Kidney capillary endothelial cell (primary cell): ENCODE data around the gene ORAI1.
"Not testable (repeated sequence)": the region's sequence is repeated elsewhere in the genome, so short reads cannot be mapped to it uniquely, and the experiment has no call there.

Source experiments
- DNase-seq: peaks from one replicate; pipeline ENCODE4 v3.0.0-alpha.2; 2018; ENCODE audit warnings: low spot score

Gene ORAI1

DNA sequence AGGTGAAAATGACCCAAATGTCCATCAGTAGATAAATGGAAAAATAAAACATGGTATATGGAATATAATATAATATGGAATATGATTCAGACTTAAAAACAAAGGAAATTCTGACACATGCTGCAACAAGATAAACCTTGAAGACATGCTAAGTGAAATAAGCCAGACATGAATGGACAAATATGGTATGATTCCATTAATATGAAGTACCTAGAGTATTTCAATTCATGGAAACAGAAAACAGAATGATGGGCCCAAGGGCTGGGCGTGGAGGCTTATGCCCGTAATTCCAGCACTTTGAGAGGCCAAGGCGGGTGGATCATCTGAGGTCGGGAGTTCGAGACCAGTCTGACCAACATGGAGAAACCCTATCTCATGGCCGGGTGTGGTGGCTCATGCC, 22.7 kb upstream of the ORAI1 start:
- no peak for DNase-seq

DNA sequence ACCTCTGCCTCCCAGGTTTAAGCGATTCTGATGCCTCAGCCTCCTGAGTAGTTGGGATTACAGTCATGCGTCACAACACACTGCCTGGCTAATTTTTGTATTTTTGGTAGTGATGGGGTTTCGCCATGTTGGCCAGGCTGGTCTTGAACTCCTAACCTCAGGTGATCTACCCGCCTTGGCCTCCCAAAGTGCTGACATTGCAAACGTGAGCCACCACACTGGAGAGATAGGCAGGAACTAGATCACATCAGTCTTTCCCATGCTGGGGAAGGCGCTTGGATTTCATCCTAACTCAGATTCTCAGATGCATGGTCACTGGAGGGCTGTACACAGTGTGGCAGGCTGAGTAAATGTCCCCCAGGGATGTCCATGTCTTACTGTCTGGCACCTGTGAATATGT, 18.0 kb upstream of the ORAI1 start:
- DNase-seq: no peak

DNA sequence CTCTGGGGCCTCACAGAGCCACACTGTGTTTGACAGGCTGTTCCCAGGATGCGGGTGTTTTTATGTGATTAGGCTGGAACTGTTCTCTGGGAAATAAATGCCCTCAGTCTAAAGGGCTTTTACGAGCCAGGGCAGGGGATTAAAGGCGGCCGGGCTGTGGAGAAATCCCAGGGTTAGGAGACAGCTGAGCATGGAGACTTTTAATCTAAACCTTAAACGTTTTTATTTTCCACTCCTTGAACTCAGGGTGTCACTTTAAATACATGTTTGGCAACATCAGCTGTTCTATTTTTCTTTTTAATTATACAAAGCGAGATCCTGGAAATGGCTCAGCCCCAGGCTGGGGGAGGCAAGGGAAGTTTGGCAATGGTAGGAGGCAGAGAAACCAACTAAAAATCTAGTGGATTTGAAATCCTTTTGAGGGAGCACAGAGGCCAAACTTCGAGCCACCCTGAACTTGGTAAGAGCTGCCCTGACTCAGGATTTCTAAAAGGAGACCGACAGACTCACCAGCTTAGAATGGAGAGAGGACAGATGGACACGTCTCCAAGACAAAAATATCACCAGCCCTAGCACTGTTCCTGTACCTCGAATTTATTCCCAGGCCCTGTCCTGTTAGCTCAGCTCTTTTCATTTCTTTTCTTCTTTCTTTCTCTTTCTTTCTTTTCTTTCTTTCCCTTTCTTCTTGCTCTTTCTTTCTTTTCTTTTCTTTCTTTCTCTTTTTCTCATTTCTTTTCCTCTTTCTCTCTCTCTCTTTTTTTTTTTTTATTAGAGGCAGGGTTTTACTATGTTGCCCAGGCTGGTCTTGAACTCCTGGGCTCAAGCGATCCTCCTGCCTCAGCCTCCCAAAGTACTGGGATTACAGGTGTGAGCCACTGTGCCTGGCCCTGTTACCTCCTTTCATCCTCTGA, 15.8 kb upstream of the ORAI1 start:
- DNase-seq: no peak

DNA sequence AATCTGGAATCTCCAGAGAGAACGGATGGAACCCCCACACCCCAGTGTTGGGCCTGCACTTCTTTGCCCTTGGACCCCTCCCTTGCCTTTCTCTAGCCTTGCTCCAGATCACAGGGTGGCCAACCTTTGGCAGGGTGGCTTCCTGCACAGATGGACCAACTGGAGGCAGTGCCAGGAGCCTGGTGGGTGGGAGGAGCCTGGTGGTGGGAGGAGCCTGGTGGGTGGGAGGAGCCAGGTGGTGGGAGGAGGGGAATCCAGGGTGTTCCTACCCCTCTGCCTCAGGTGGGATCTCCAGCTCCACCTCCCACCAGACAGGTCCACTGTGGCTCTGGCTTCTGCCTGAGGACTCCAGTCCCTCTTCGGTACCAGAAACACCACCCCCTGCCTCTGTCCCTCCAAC, 15.0 kb upstream of the ORAI1 start:
- no peak for DNase-seq

DNA sequence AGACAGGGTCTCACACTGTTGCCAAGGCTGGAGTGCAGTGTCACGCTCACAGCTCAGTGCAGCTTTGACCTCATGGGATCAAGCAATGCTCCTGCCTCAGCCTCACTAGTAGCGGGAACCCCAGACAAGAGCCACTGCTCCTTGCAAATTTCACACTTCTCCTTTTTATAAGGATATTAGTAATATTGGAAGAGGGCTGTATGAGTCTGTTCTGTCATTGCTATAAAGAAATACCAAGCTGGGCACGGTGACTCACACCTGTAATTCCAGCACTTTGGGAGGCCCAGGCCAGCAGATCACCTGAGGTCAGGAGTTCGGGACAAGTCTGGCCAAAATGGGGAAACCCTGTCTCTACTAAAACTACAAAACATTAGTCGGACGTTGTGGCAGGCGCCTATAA, 12.9 kb upstream of the ORAI1 start:
- DNase-seq: no peak

DNA sequence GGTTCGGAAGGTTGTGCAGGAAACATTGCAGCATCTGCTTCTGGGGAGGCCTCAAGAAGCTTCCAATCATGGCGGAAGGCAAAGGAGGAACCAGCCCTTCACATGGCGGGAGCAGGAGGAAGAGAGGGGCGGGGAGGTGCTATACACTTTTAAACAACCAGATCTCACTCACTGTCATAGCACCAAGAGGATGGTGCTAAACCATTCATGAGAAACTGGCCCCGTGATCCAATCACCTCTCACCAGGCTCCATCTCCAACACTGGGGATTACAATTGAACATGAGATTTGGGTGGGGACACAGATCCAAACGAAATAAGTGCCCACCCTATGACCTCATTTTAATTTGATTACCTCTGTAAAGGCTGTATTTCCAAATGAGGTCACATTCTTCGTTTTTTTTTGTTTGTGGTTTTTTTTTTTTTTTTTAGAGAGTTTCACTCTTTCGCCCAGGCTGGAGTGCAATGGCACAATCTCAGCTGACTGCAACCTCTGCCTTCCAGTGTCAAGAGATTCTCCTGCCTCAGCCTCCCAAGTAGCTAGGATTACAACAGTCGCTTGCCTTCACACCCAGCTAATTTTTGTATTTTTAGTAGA, 11.4 kb upstream of the ORAI1 start:
- no peak for DNase-seq

DNA sequence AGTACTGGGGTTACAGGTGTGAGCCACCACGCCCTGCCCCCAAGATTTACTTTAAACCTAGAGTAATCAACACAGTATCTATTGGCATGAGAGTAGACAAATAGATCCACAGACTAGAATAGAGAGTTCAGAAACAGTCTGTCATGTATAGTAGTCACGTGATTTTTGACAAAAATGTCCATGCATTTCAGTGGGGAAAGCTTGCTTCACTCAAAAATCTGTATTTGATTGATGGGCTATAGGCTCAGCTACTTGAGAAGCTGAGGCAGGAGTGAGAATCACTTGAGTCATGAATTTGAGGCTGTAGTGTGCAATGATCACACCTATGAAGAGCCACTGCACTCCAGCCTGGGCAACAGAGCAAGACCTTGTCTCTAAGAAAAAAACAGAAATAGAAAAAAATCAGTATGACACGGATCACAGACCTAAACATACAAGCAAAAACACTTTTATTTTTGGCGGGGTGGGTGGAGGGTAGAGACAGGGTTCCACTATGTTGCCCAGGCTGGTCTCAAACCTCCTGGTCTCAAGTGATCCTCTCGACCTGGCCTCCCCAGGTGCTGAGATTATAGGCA, 7.6 kb upstream of the ORAI1 start:
- DNase-seq: no peak

DNA sequence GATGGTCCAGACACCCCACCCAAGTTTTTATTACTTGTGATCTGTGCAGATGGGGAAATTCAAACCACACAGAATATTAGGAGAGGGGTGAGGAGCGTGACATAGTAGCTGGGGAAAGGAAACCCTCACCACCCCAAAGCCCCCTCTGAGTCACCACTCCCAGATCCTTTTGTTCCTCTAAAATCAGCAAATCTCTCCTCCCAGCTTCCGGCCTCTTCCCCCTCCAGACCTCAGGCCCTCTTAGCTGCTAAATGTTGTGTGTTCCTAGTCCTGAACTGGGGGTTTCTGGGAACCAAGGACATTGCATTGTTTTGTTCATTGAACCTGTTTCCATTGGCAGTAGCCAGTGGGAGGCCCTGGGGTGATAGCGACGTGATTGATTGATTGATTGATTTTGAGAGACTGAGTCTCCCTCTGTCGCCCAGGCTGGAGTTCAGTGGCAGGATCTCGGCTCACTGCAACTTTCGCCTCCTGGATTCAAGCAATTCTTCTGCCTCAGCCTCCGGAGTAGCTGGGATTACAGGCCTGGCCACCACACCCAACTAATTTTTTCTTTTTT, 5.9 kb upstream of the ORAI1 start:
- DNase-seq: no peak

DNA sequence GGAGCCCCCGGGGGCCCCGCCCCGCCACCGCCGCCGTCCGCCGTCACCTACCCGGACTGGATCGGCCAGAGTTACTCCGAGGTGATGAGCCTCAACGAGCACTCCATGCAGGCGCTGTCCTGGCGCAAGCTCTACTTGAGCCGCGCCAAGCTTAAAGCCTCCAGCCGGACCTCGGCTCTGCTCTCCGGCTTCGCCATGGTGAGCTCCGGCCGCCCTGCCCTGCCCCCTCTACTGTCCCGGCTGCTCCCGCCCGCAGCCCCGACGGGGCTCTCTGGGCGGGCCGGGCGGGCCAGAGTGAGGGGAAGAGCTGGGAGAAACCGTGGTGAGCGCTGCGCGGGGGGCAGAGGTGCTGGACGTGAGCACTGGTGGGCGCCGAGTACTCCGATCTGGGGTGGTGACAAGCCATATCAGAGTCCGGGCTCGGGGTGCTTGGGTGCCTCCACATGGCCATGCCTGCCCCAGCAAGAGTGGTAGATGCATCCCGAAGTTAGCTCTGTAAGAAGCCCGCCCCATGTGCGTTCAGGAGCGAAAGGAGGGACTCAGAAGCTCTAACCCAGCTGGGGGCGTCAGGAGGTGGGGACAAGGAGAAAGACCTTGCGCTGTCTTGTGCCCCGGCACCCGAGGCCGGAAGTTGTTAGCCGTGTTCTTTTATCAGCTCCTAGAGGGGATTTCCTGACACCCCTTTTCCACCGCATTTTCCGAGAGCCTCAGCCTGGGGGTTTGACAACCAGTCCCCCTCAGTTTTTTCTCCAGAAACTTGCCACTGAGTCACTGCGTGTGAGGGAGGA, 717 bp downstream of the ORAI1 start:
- peak; percentile 51 for DNase-seq

DNA sequence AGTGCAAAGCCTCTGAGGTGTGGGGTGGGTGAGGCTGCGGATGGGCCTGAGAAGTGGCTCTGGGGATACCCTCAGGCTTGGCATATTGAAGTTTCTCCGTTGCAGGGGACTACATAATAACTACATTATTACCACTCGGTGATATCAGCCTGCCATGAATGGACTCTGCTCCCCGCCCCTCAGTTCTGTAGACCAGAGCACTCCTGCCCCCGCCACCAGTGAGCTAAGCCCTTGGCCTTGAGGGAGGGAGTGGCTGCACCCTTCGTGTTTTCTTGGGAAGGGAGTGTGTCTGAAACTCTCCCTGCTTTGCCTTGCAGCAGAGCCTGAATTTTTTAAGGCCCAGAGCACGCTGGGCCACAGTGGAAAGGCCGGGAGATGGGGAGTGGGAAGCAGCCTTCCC, 1.7 kb downstream of the ORAI1 start:
- no peak for DNase-seq

DNA sequence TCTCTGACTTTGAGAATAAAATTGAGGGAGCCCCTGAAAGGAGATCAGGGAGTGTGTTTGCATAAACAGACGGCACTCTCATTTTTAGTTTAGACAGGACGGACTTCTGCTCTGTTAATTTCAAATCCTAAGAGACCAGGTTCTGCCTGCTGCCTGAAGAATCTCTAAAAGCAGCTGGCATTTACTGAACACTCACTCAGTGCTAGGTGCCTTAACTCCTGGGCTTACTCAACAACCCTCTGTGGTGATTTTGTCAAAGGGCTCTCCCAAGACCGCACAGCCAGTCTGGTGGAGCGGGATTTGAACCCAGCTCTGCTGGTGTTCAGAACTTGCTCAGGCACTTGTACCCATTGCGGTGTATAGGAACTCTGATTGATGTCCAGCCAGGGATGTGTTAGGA, 2.2 kb downstream of the ORAI1 start:
- DNase-seq: no peak

DNA sequence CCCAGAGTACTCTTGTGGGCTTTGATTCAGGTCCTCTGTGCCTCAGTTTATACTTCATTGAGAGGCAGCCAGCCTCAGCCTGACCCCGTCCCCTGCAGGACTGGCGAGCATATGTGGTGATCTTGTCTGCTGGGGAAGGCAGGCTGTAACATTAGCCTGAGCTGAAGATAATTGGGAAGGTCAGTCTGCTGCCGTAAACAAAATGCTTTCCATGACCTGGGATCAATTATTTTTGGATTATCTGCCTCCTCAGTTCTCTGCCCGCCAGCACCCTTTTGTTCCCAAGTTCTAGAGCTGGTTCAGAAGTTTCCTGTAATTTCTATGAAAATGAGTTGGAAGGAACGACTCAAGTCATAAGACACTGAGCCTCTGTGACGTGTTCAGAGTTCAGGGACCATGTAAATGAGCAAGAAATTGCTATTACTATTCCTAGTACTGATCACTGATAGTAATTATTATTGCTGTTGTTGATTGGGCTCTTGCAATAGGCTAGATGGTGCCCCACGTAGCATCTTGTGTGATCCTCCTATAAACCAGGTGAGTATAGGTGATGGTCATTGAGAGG, 4.5 kb downstream of the ORAI1 start:
- DNase-seq: no peak

DNA sequence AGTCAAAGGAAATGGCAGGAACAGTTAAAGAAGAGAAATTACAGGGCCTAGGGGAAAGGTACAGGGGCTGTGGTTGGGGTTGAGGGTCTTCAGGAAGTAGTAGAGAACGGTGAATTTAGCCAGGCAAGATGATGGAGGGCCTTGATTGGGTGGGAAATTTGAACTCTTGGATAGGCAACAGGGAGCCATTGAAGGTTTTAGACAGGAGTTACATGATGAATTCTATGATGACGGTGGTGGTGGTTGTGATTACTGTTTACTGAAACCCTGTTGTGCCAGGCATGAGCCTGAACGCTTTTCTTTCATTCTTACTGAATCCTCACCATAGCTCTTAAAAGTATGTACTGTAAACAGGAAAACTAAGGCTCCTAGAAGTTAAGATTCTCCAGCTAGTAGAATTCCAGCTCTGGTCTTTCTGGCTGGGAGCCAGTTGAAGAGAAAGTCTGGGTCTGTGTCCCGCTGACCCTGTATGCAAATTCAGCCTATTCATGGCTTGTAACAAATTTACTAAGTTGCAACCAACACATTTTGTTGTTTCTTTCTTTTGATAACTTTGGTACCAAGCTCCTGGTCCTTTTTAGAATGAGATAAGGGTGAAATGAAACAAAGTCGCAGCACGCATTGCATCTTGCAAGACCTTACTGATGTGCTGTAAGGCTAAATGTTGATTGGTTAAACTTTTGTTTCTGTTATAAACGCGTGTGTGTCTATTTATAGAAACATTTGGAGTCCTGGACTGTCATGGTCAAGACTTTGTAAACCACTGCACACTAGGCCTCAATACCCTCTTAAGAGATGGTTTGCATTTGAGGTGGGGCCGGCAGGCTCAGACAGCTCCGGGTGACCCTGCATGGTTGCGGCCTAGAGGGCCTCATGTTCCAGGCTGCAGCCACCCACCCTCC, 6.0 kb downstream of the ORAI1 start:
- no peak for DNase-seq

DNA sequence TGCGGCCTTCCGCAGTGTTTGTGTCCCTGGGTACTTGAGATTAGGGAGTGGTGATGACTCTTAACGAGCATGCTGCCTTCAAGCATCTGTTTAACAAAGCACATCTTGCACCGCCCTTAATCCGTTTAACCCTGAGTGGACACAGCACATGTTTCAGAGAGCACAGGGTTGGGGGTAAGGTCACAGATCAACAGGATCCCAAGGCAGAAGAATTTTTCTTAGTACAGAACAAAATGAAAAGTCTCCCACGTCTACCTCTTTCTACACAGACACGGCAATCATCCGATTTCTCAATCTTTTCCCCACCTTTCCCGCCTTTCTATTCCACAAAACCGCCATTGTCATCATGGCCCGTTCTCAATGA, 7.5 kb downstream of the ORAI1 start:
- DNase-seq: not testable (repeated sequence)

DNA sequence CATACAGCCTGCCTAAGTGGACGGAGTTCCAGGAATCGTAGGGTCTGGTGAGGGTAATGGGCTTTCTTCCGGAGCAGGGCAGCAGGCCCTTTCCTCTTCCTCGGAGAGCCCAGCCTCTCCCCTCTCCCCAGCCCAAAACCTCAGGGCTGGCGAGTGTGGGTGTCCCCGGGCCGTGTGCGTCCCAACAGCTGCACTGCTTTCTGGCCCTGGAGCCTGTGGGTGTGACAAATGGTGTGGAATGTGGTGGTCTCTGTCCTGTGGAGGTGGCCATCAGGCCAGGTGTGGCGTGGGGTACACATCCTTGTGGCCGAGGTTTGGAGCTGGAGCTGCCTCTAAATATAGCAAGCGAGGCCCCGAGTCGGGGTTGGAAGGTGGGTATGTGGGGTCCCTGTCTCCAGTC, 8.5 kb downstream of the ORAI1 start:
- no peak for DNase-seq

DNA sequence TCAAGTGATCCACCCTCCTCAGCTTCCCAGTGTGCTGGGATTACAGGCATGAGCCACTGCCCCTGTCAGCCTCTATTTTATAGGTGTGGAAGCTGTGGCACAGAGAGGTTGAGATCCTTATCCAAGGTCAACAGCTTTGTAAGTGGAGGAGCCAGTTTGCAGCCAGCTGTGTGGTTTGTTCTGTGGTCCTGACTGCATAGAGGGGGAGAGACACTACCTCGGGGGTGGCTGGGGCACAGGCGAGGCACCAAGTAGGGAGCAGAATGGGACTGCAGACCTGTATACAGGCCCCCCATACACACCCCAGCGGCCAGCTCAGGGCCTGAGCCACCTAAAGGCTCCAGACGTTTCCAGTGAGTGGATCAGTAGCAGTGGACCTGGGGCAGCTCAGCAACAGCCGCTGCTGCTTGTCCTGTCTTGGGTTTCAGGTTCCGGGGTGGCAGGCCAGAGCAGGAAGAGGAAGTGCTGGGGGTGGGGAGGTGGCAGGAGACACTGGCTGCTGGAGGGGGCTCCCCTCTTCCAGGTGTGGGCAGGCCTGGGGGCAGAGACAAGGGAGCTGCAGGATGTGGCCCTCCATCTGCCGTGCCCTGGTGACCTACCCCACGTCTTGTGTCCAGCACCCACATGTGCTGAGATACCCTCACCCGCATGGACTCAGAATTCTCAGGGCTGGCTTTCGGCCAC, 11.0 kb downstream of the ORAI1 start:
- DNase-seq: no peak

DNA sequence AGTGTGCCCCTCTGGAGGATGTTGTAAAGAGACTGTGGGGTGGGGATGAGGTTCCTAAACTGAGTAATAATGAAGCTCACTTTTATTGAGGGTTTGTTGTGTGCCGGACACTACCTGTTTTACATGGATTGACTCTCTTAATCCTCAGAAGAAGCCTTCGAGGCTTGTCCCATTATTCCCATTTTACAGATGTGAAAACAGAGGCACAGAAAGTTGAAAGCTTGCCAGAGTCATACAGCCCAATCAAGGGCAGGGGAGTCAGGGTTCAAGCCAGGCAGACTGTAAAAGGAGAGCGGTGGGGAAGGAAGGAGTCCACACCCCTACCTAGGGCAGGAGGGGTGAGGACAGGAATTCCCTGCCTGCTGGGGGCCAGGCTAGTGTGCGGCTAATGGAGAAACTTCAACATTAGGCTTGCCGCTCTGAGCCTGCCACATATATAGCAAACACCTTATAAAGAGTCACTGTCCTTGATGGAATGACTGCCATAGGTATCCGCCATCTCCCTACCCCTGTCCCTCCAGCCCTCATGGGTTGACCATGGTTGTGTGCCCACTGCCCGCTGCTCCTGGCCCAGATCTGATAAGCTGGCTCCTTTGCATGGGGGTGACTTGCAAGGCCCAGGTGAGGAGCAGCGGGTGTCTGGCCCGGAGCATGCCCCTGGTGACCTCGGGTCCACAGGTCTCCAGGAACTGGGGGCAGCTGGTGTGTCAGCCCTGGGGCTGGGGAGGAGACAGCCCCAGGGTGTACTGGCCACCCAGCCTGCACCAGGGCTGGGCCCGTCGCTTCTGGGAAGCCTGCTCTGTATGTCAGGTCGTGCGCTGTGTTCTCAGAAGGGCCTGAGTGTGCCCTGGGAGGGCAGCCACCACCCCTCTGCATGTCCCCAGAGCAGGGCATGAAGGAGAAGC, 12.2 kb downstream of the ORAI1 start:
- no peak for DNase-seq

DNA sequence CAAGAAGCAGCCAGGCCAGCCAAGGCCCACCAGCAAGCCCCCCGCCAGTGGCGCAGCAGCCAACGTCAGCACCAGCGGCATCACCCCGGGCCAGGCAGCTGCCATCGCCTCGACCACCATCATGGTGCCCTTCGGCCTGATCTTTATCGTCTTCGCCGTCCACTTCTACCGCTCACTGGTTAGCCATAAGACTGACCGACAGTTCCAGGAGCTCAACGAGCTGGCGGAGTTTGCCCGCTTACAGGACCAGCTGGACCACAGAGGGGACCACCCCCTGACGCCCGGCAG, 15.0 kb downstream of the ORAI1 start:
- DNase-seq: no peak

DNA sequence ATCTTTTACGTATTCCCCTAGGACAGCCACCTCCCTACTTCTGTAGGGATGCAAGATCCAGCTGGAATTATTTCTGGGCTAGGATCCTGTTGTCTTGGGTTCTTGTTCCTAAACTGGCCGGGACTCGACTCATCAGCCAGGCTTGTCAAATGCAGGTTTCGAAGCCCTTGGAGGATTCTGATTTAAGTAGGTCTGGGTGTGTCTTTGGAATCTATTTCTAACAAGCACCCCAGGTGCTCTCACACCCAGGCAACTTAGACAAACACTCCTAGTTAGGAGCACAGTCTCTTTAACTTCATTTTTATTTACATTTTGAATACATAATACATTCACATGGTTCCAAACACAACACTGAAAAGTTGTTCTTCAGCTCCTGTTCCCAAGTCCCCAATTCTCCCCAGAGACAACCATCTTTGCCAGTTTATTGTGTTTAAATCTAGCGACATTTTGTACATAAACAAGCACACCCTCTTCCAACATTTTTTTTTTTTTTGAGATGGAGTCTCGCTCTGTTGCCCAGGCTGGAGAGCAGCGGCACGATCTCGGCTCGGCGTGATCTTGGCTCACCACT, 22.2 kb downstream of the ORAI1 start:
- DNase-seq: no peak
